ENCODE data around the gene AHCTF1.

The AHCTF1 gene

DNA sequence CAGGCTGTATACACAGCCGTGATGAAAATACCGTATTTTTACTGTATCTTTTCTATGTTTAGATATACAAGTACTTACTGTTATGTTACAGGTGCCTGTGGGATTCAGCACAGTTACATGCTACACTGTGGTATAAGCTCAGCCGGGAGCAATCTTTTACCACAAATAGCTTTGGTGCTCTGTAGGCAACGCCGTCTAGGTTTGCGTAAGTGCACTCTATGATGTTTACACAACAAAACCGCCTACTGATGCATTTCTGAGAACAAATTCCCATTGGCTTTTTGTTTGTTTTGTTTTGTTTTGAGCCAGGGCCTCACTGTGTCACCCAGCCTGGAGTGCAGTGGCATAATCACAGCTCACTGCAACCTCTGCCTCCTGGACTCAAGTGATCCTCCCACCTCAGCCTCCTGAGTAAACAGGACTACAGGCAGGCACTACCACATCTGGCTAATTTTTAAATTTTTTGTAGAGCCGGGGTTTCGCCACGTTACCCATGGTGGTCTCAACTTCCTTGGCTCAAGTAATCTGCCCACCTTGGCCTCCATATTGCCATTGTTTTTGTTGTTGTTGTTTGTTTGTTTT, 126.5 kb downstream of the AHCTF1 start:
- POLR2A ChIA-PET = no interaction called here
- H3K4me3 ChIP-seq (ENCODE audit: low read depth, low read length) = no peak overlapping the region
- TF ChIP-seq, protein P1, sequence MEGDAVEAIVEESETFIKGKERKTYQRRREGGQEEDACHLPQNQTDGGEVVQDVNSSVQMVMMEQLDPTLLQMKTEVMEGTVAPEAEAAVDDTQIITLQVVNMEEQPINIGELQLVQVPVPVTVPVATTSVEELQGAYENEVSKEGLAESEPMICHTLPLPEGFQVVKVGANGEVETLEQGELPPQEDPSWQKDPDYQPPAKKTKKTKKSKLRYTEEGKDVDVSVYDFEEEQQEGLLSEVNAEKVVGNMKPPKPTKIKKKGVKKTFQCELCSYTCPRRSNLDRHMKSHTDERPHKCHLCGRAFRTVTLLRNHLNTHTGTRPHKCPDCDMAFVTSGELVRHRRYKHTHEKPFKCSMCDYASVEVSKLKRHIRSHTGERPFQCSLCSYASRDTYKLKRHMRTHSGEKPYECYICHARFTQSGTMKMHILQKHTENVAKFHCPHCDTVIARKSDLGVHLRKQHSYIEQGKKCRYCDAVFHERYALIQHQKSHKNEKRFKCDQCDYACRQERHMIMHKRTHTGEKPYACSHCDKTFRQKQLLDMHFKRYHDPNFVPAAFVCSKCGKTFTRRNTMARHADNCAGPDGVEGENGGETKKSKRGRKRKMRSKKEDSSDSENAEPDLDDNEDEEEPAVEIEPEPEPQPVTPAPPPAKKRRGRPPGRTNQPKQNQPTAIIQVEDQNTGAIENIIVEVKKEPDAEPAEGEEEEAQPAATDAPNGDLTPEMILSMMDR (IDR thresholded peaks at IDR 0.05; ENCODE audit: insufficient read depth, low read length, missing control alignments) = no peak
- DNase-seq (ENCODE audit: low read depth, low spot score) = no peak
- CTCF ChIA-PET = no interaction called here

DNA sequence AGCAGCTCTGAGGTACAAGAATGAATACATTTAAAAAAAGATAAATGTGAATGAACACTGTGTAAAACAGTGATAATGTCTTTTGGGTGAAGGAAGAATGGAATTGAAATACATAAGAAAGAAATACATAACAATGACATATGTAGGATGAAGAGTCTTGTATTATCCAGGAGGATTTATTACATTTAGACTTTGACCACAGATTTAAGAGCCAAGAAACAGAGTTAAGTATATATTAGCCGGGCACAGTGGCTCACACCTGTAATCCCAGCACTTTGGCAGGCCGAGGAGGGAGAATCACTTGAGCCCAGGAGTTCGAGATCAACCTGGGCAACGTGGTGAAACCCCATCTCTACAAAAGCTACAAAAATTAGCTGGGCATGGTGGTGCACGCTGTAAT, 127.9 kb downstream of the AHCTF1 start:
- no peak overlapping the region for H3K4me3 ChIP-seq (ENCODE audit: low read depth, low read length)
- POLR2A ChIA-PET = interaction anchor here (0.7 kb wide), 1 partner anchor 32 kb away, joined by 3 read pairs; no protein-coding TSS in a partner anchor
- TF ChIP-seq, protein P1 (IDR thresholded peaks at IDR 0.05; ENCODE audit: insufficient read depth, low read length, missing control alignments) = no peak
- CTCF ChIA-PET = interaction anchor here (1.5 kb wide), 1 partner anchor 10 kb away, joined by 4 read pairs; no protein-coding TSS in a partner anchor
- no peak for DNase-seq (ENCODE audit: low read depth, low spot score)

DNA sequence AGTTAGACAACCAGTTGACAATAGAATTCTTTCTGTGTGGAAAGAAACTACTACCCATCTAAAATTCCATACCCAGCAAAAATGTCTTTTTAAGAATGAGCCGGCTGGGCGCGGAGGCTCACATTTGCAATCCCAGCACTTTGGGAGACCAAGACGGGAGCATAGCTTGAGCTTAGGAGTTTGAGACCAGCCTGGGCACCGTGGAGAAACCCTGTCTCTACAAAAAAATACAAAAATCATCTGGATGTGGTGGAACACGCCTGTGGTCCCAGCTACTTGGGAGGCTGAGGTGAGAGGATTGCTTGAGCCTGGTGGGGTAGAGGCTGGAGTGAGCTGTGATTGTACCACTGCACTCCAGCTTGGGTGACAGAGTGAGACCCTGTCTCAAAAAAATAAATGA, 128.4 kb downstream of the AHCTF1 start:
- POLR2A ChIA-PET = interaction anchor here (0.7 kb wide), 1 partner anchor 32 kb away, joined by 3 read pairs; no protein-coding TSS in a partner anchor
- TF ChIP-seq, protein P1 (IDR thresholded peaks at IDR 0.05; ENCODE audit: insufficient read depth, low read length, missing control alignments) = no peak
- CTCF ChIA-PET = interaction anchor here (1.5 kb wide), 1 partner anchor 11 kb away, joined by 4 read pairs; no protein-coding TSS in a partner anchor
- DNase-seq (ENCODE audit: low read depth, low spot score) = no peak
- H3K4me3 ChIP-seq (ENCODE audit: low read depth, low read length) = no peak overlapping the region

DNA sequence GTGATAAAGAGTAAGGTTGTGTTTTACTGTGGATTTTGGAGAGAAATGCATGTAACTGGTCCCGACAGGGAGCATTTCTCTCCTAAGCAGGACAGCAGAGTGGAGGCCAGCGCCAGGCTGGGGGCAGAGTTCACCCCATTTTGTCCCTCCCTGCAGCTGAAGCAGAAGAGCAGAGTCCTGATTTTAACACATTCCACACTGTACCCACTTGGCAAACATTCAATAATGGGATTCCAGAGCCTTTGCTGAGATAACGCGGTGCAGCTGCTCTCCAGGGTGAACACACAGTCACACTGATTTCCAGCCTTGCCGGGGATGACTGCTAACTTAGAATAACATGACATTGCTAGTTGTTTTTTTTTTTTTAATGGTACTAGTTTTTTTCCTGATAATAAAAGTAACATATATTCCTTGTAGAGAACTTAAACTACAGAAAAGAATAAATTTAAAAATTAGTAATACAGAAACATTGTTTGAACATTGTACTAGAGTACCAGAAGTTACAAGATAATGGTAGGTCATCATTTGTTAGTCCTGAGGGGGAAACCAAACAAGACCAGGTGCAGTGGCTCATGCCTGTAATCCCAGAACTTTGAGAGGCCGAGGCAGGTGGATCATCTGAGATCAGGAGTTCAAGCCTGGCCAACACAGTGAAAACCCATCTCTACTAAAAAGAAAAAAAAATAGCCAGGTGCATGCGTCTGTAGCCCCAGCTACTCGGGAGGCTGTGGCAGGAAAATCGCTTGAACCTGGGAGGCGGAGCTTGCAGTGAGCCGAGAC, 130.3 kb downstream of the AHCTF1 start:
- POLR2A ChIA-PET = interaction anchor here (0.6 kb wide), 1 partner anchor 13 kb away, joined by 3 read pairs; no protein-coding TSS in a partner anchor
- no peak overlapping the region for H3K4me3 ChIP-seq (ENCODE audit: low read depth, low read length)
- CTCF ChIA-PET = no interaction called here
- no peak for DNase-seq (ENCODE audit: low read depth, low spot score)
- TF ChIP-seq, protein P1 (IDR thresholded peaks at IDR 0.05; ENCODE audit: insufficient read depth, low read length, missing control alignments) = no peak

DNA sequence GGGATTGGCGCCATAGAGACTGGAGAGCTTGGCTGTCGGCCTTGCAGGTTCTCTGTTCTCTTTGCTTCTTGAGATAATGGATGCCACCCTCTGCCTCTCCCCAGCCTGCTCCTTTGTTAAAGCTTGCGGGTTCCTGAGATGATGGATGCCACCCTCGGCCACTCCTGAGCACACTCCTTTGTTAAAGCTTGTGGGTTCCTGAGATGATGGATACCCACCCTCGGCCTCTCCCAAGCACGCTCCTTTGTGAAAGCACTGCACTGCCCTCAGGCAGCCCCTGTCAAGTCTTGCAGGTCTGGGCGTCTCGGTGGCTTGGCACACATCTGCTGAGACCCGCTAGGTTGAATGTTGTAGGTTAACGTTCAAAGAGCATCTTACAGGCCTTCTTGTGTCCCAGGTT, 131.0 kb downstream of the AHCTF1 start:
- CTCF ChIA-PET = no interaction called here
- H3K4me3 ChIP-seq (ENCODE audit: low read depth, low read length) = no peak overlapping the region
- no peak for DNase-seq (ENCODE audit: low read depth, low spot score)
- POLR2A ChIA-PET = no interaction called here
- TF ChIP-seq, protein P1 (IDR thresholded peaks at IDR 0.05; ENCODE audit: insufficient read depth, low read length, missing control alignments) = no peak

DNA sequence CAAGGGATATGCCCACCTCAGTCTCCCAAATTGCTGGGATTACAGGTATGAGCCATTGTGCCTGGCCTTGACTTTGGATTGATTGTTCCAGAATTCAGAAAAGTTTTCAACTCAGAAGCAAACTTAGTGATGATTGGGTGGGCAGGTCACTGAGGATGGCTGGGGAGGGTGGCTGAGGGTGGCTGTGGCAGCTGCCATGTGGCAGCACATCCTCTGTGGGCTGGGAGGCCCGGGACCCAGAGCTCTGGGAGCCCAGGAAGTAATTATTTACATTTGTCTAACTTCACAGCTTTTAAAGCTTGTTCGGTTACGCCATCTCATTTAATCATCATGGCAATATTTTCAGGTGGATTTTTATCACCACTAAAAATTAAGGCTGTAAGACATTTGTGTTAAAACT, 131.4 kb downstream of the AHCTF1 start:
- no peak for DNase-seq (ENCODE audit: low read depth, low spot score)
- TF ChIP-seq, protein P1 (IDR thresholded peaks at IDR 0.05; ENCODE audit: insufficient read depth, low read length, missing control alignments) = no peak
- POLR2A ChIA-PET = no interaction called here
- CTCF ChIA-PET = no interaction called here
- H3K4me3 ChIP-seq (ENCODE audit: low read depth, low read length) = no peak overlapping the region
